Measurements from ENCODE around the gene TVP23A.

DNA sequence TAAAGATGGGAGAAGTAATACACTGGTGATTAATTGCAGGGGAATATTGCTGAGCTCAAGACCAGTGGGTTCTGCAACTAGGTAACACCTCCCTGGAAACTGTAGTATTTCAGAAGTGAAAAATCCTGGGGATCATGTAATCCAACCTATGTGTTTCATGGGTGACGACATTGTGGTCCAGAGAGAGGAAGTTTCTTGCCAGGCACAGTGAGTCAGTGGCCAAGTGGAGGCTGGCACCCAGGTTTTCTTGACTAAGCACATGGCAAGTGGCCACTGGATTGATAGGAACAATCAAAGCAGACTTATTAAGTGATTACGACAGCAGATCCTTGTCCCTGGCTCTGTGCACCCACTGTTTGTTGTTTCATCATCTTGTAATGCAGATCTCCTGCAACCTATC, 43.8 kb upstream of the TVP23A start:
- TF ChIP-seq, protein P1, sequence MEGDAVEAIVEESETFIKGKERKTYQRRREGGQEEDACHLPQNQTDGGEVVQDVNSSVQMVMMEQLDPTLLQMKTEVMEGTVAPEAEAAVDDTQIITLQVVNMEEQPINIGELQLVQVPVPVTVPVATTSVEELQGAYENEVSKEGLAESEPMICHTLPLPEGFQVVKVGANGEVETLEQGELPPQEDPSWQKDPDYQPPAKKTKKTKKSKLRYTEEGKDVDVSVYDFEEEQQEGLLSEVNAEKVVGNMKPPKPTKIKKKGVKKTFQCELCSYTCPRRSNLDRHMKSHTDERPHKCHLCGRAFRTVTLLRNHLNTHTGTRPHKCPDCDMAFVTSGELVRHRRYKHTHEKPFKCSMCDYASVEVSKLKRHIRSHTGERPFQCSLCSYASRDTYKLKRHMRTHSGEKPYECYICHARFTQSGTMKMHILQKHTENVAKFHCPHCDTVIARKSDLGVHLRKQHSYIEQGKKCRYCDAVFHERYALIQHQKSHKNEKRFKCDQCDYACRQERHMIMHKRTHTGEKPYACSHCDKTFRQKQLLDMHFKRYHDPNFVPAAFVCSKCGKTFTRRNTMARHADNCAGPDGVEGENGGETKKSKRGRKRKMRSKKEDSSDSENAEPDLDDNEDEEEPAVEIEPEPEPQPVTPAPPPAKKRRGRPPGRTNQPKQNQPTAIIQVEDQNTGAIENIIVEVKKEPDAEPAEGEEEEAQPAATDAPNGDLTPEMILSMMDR (IDR thresholded peaks at IDR 0.05; ENCODE audit: borderline replicate concordance, extremely low read depth, low read length, poor library complexity, severe bottlenecking) = no peak
- no peak for TF ChIP-seq EZH2 (IDR thresholded peaks at IDR 0.05; ENCODE audit: borderline replicate concordance, low read depth, low read length, severe bottlenecking)

Data from DND-41 (cell line).